Naive thymus-derived CD4-positive, alpha-beta T cell (primary cell): Measurements from ENCODE around the gene TRERF1. TPM values are rescaled to one million over a fixed set of nuclear protein-coding genes. Genes with fewer than 3 reads are reported as not detected.
"Not testable (repeated sequence)": the region's sequence is repeated elsewhere in the genome, so short reads cannot be mapped to it uniquely, and the experiment has no call there.

Source experiments
- ATAC-seq: fragments of 150-1000 bp; cut with Tn5 transposase; 2 replicates; pipeline ENCODE4 v1.10.0; 2021; ENCODE audit warnings: mild to moderate bottlenecking, moderate library complexity
- CTCF ChIA-PET: fragments of 350-600 bp; sonication (Branson Sonifier 250); formaldehyde crosslinking; loops from one replicate; lab custom pipeline; 2021; ENCODE audit warnings: antibody characterized with exemption; lab: Charles Lee
- POLR2A ChIA-PET: fragments of 350-600 bp; sonication (Branson Sonifier 250); formaldehyde crosslinking; loops from one replicate; lab custom pipeline; 2021; ENCODE audit warnings: antibody characterized with exemption, inconsistent platforms; lab: Charles Lee
- DNase-seq, 9 donors: peaks; one replicate each; pipeline versions ENCODE4 v3.0.0 to v3.0.0-alpha.2; 2020 to 2022; ENCODE audit warnings: mixed read lengths in 1 of 9
- H3K27ac ChIP-seq: one replicate; pipeline ENCODE4 v1.7.0; 2013; ENCODE audit warnings: mild to moderate bottlenecking, low read depth, low read length, moderate library complexity
- H3K27me3 ChIP-seq, 2 donors: one replicate each; pipeline ENCODE4 v1.7.0; 2013; ENCODE audit warnings: low read length in 2 of 2, mild to moderate bottlenecking in 2 of 2, moderate library complexity in 2 of 2; ENCODE audit not compliant: control insufficient read depth in 2 of 2, insufficient read depth in 2 of 2
- H3K36me3 ChIP-seq, 3 experiments: 1 replicate in 2 of 3; 2 replicates in 1 of 3; pipeline ENCODE4 v1.7.0; 2013; ENCODE audit warnings: low read length in 3 of 3, mild to moderate bottlenecking in 3 of 3, moderate library complexity in 1 of 3; ENCODE audit not compliant: insufficient read depth in 3 of 3, control insufficient read depth in 2 of 3
- H3K4me1 ChIP-seq, 2 donors: one replicate each; pipeline ENCODE4 v1.7.0; 2013; ENCODE audit warnings: low read length in 2 of 2, mild to moderate bottlenecking in 2 of 2, moderate library complexity in 1 of 2; ENCODE audit not compliant: control insufficient read depth in 2 of 2, insufficient read depth in 2 of 2
- H3K4me3 ChIP-seq: 2 replicates; pipeline ENCODE4 v1.7.0; 2013; ENCODE audit warnings: mild to moderate bottlenecking, low read length
- H3K9me3 ChIP-seq, 3 experiments: 1 replicate in 2 of 3; 2 replicates in 1 of 3; pipeline ENCODE4 v1.7.0; 2013; ENCODE audit warnings: low read length in 3 of 3; ENCODE audit not compliant: control insufficient read depth in 2 of 3
- H3K27ac Mint-ChIP-seq, 9 donors: one replicate each; pipeline ENCODE4 v1.8.0; 2020 to 2022; ENCODE audit warnings: mixed read lengths in 9 of 9, mild to moderate bottlenecking in 8 of 9, moderate library complexity in 5 of 9, inconsistent platforms in 2 of 9
- H3K27me3 Mint-ChIP-seq, 5 donors: one replicate each; pipeline ENCODE4 v1.8.0; 2021 to 2022; ENCODE audit warnings: mixed read lengths in 5 of 5, mild to moderate bottlenecking in 1 of 5
- H3K36me3 Mint-ChIP-seq, 5 donors: one replicate each; pipeline ENCODE4 v1.8.0; 2020 to 2022; ENCODE audit warnings: mixed read lengths in 5 of 5, mild to moderate bottlenecking in 3 of 5, inconsistent platforms in 1 of 5
- H3K4me1 Mint-ChIP-seq, 7 donors: one replicate each; pipeline ENCODE4 v1.8.0; 2020 to 2022; ENCODE audit warnings: mixed read lengths in 7 of 7, mild to moderate bottlenecking in 3 of 7, inconsistent platforms in 1 of 7
- H3K4me3 Mint-ChIP-seq, 10 donors: one replicate each; pipeline ENCODE4 v1.8.0; 2020 to 2022; ENCODE audit warnings: mild to moderate bottlenecking in 10 of 10, mixed read lengths in 10 of 10, moderate library complexity in 6 of 10, inconsistent platforms in 2 of 10
- H3K9me3 Mint-ChIP-seq, 11 donors: one replicate each; pipeline ENCODE4 v1.8.0; 2020 to 2022; ENCODE audit warnings: mixed read lengths in 11 of 11, mild to moderate bottlenecking in 4 of 11, inconsistent platforms in 1 of 11, moderate library complexity in 1 of 11
- intact Hi-C, 2 donors: fragments of 100-400 bp; cut with micrococcal nuclease; formaldehyde crosslinking; loops; one replicate each; pipeline ENCODE4 v1.15.1; 2023
- polyA plus RNA-seq, 2 donors: library from polyadenylated mRNA; unstranded; fragments of 300-500 nt; fragmentation: Illumina TruSeq; gene quantifications; one replicate each; pipeline ENCODE4 v1.2.3, GENCODE V29; 2021
- total RNA-seq, 6 experiments: library from RNA in 5 of 6; stranded (reverse) in 5 of 6; gene quantifications; 1 replicate in 5 of 6; 2 replicates in 1 of 6; pipeline ENCODE4 v1.2.3 and lab custom pipeline; 2021 to 2026

TRERF1 gene
- total and polyA plus RNA-seq, 7 experiments from 2014 or later = 4.8 to 32.4 (median 21.0) TPM

- Histone ChIP-seq H3K36me3 (peaks cover 0 to 8% (median 0%) of the 10 kb centered on the region in 3 experiments), H3K27me3 (no peaks in the 10 kb centered on the region), H3K4me1 (peaks cover 0 to 4% of the 10 kb centered on the region in 2 donors), H3K27ac (no peak overlapping the region), H3K9me3 (no peaks in the 10 kb centered on the region), H3K4me3 (no peak overlapping the region)
- ATAC-seq (peak; percentile 45), DNase-seq (no peak)
- Mint-ChIP-seq H3K4me1 (peaks cover 30 to 67% (median 42%) of the 10 kb centered on the region in 7 donors), H3K27ac (peak overlapping the region in 1 of 9 donors; percentile 17), H3K9me3 (no peaks in the 10 kb centered on the region), H3K27me3 (no peaks in the 10 kb centered on the region), H3K36me3 (peaks cover 0 to 24% (median 5%) of the 10 kb centered on the region in 5 donors), H3K4me3 (no peak overlapping the region)
- ChIA-PET CTCF (no interaction called here), POLR2A (interaction anchor here (1.0 kb wide), 1 partner anchor 120 kb away, joined by 3 read pairs; no protein-coding TSS in a partner anchor)
- intact Hi-C loops = no loop called here
Measured at GRCh38 chr6:42333612-42334011, 118.1 kb downstream of the TRERF1 start.

- Mint-ChIP-seq H3K27me3 (no peaks in the 10 kb centered on the region), H3K4me3 (no peak overlapping the region), H3K9me3 (no peaks in the 10 kb centered on the region), H3K4me1 (peaks cover 23 to 65% (median 44%) of the 10 kb centered on the region in 7 donors), H3K36me3 (peaks cover 0 to 21% (median 3%) of the 10 kb centered on the region in 5 donors), H3K27ac (peak overlapping the region in 1 of 9 donors; percentile 17)
- Histone ChIP-seq H3K4me1 (peaks cover 0 to 4% of the 10 kb centered on the region in 2 donors), H3K9me3 (no peaks in the 10 kb centered on the region), H3K4me3 (no peak overlapping the region), H3K27me3 (no peaks in the 10 kb centered on the region), H3K36me3 (peaks cover 0 to 8% (median 0%) of the 10 kb centered on the region in 3 experiments), H3K27ac (no peak overlapping the region)
- ATAC-seq (peak; percentile 79), DNase-seq (no peak)
- intact Hi-C loops = no loop called here
- CTCF ChIA-PET = interaction anchor here (1.5 kb wide), 1 partner anchor 214 kb away, joined by 3 read pairs; no protein-coding TSS in a partner anchor
- POLR2A ChIA-PET = interaction anchor here (1.0 kb wide), 1 partner anchor 121 kb away, joined by 3 read pairs; no protein-coding TSS in a partner anchor
Measured at GRCh38 chr6:42332916-42333315, 118.8 kb downstream of the TRERF1 start.

- intact Hi-C loops = no loop called here
- peaks cover 0 to 3% (median 0%) of the 10 kb centered on the region in 3 experiments for H3K36me3 ChIP-seq
- H3K27ac ChIP-seq = no peak overlapping the region
- Mint-ChIP-seq H3K4me3 (peak overlapping the region in 1 of 10 donors; percentile 30), H3K4me1 (peaks cover 23 to 65% (median 41%) of the 10 kb centered on the region in 7 donors), H3K36me3 (peaks cover 0 to 22% (median 7%) of the 10 kb centered on the region in 5 donors), H3K27ac (peak overlapping the region in 2 of 9 donors; percentile 47 to 61), H3K27me3 (no peaks in the 10 kb centered on the region), H3K9me3 (no peaks in the 10 kb centered on the region)
- DNase-seq (no peak), ATAC-seq (no peak)
- H3K9me3 ChIP-seq = no peaks in the 10 kb centered on the region
- H3K4me1 ChIP-seq = peaks cover 0 to 4% of the 10 kb centered on the region in 2 donors
- no peaks in the 10 kb centered on the region for H3K27me3 ChIP-seq
- POLR2A ChIA-PET = no interaction called here
- CTCF ChIA-PET = interaction anchor here (0.5 kb wide), 1 partner anchor 188 kb away, joined by 3 read pairs; no protein-coding TSS in a partner anchor
- H3K4me3 ChIP-seq = no peak overlapping the region
Measured at GRCh38 chr6:42331019-42331418, 120.7 kb downstream of the TRERF1 start.

- no peaks in the 10 kb centered on the region for H3K27me3 ChIP-seq
- Mint-ChIP-seq H3K4me3 (no peak overlapping the region), H3K27me3 (no peaks in the 10 kb centered on the region), H3K36me3 (peaks cover 0 to 25% (median 12%) of the 10 kb centered on the region in 5 donors), H3K4me1 (peaks cover 20 to 78% (median 55%) of the 10 kb centered on the region in 7 donors), H3K27ac (no peak overlapping the region), H3K9me3 (peaks cover 0 to 9% (median 0%) of the 10 kb centered on the region in 11 donors)
- no peaks in the 10 kb centered on the region for H3K9me3 ChIP-seq
- no peak overlapping the region for H3K4me3 ChIP-seq
- intact Hi-C loops = no loop called here
- H3K36me3 ChIP-seq = no peaks in the 10 kb centered on the region
- ChIA-PET CTCF (no interaction called here), POLR2A (no interaction called here)
- no peak for DNase-seq
- no peak for ATAC-seq
- H3K4me1 ChIP-seq = peaks cover 0 to 5% of the 10 kb centered on the region in 2 donors
- no peak overlapping the region for H3K27ac ChIP-seq
Measured at GRCh38 chr6:42326248-42326647, 125.5 kb downstream of the TRERF1 start.

- DNase-seq, H3K4me1 ChIP-seq, H3K9me3 ChIP-seq, H3K27me3 ChIP-seq, H3K36me3 ChIP-seq, H3K27me3 Mint-ChIP-seq, H3K4me3 Mint-ChIP-seq, CTCF ChIA-PET, ATAC-seq, H3K4me3 ChIP-seq, H3K9me3 Mint-ChIP-seq, H3K27ac ChIP-seq, intact Hi-C loops: not testable (repeated sequence)
- POLR2A ChIA-PET = interaction anchor here (1.0 kb wide), 1 partner anchor 129 kb away, joined by 3 read pairs; no protein-coding TSS in a partner anchor
- Mint-ChIP-seq H3K4me1 (peaks cover 24 to 74% (median 54%) of the 10 kb centered on the region in 7 donors), H3K36me3 (peaks cover 0 to 25% (median 12%) of the 10 kb centered on the region in 5 donors), H3K27ac (peak overlapping the region in 2 of 9 donors; percentile 18 to 62)
Measured at GRCh38 chr6:42324656-42325324, 126.9 kb downstream of the TRERF1 start.

- H3K4me1 Mint-ChIP-seq = peaks cover 30 to 69% (median 56%) of the 10 kb centered on the region in 7 donors
- CTCF ChIA-PET = no interaction called here
Measured at GRCh38 chr6:42322676-42323075, 129.1 kb downstream of the TRERF1 start.

More at GRCh38 chr6:42322676-42323075, 129.1 kb downstream of the TRERF1 start:
- no peak for DNase-seq
- POLR2A ChIA-PET = no interaction called here
- Histone ChIP-seq H3K4me3 (no peak overlapping the region), H3K9me3 (no peaks in the 10 kb centered on the region), H3K27ac (no peak overlapping the region), H3K36me3 (no peaks in the 10 kb centered on the region), H3K27me3 (no peaks in the 10 kb centered on the region), H3K4me1 (peaks cover 0 to 8% of the 10 kb centered on the region in 2 donors)
- peaks cover 0 to 9% (median 0%) of the 10 kb centered on the region in 11 donors for H3K9me3 Mint-ChIP-seq
- H3K4me3 Mint-ChIP-seq = peak overlapping the region in 1 of 10 donors; percentile 33
- H3K27me3 Mint-ChIP-seq = no peaks in the 10 kb centered on the region
- intact Hi-C loops = no loop called here
- peak overlapping the region in 4 of 9 donors; percentile 22 to 59 (median 41) for H3K27ac Mint-ChIP-seq
- H3K36me3 Mint-ChIP-seq = peaks cover 0 to 30% (median 16%) of the 10 kb centered on the region in 5 donors
- no peak for ATAC-seq
